Osteocyte (in vitro differentiated cells): ENCODE results near the gene KDM4C. TPM values are rescaled to one million over a fixed set of nuclear protein-coding genes. Genes with fewer than 3 reads are reported as not detected.

ENCODE experiments used
- DNase-seq: peaks from one replicate; pipeline ENCODE4 v3.0.0; 2021; ENCODE audit warnings: mixed read lengths; ENCODE audit not compliant: unreplicated experiment; ENCODE audit errors: extremely low spot score
- H3K27ac Mint-ChIP-seq: one replicate; pipeline ENCODE4 v1.8.0; 2021; ENCODE audit warnings: mild to moderate bottlenecking, mixed read lengths; ENCODE audit not compliant: unreplicated experiment
- H3K27me3 Mint-ChIP-seq: one replicate; pipeline ENCODE4 v1.8.0; 2021; ENCODE audit warnings: mixed read lengths; ENCODE audit not compliant: unreplicated experiment
- H3K36me3 Mint-ChIP-seq: one replicate; pipeline ENCODE4 v1.8.0; 2021; ENCODE audit warnings: mixed read lengths; ENCODE audit not compliant: unreplicated experiment
- H3K4me1 Mint-ChIP-seq: one replicate; pipeline ENCODE4 v1.8.0; 2021; ENCODE audit warnings: mixed read lengths; ENCODE audit not compliant: unreplicated experiment
- H3K4me3 Mint-ChIP-seq: one replicate; pipeline ENCODE4 v1.8.0; 2021; ENCODE audit warnings: mild to moderate bottlenecking, moderate library complexity, mixed read lengths; ENCODE audit not compliant: unreplicated experiment
- H3K9me3 Mint-ChIP-seq: one replicate; pipeline ENCODE4 v1.8.0; 2021; ENCODE audit warnings: mixed read lengths; ENCODE audit not compliant: unreplicated experiment
- CTCF ChIP-seq: fragments of 200-600 bp; sonication (generic); IDR thresholded peaks from 2 replicates; pipeline ENCODE4 v1.5.0; 2021; ENCODE audit warnings: antibody characterized with exemption, mild to moderate bottlenecking, moderate library complexity
- total RNA-seq: library from RNA; stranded (reverse); gene quantifications from 2 replicates; pipeline ENCODE4 v1.2.1, GENCODE V29; 2021

KDM4C gene
- total RNA-seq, 1 donor from 2014 or later = 25.3 TPM

- H3K4me3 Mint-ChIP-seq = no peak overlapping the region
- H3K4me1 Mint-ChIP-seq = peaks cover 17% of the 10 kb centered on the region
Observed at GRCh38 chr9:7093040-7093439, 335.3 kb downstream of the KDM4C start.

GRCh38 chr9:7094052-7094451 lies 336.3 kb downstream of the KDM4C start:
- Mint-ChIP-seq H3K27me3 (no peaks in the 10 kb centered on the region), H3K9me3 (no peaks in the 10 kb centered on the region), H3K4me1 (peaks cover 13% of the 10 kb centered on the region), H3K36me3 (no peaks in the 10 kb centered on the region), H3K27ac (no peak overlapping the region), H3K4me3 (no peak overlapping the region)
- no peak for DNase-seq
- peak; percentile 47 for TF ChIP-seq CTCF

More at GRCh38 chr9:7093040-7093439, 335.3 kb downstream of the KDM4C start:
- Mint-ChIP-seq H3K9me3 (no peaks in the 10 kb centered on the region), H3K36me3 (no peaks in the 10 kb centered on the region), H3K27me3 (no peaks in the 10 kb centered on the region), H3K27ac (no peak overlapping the region)
- TF ChIP-seq CTCF = no peak
- no peak for DNase-seq

- H3K27me3 Mint-ChIP-seq = no peaks in the 10 kb centered on the region
- no peaks in the 10 kb centered on the region for H3K9me3 Mint-ChIP-seq
- TF ChIP-seq CTCF = no peak
- DNase-seq = no peak
- H3K4me1 Mint-ChIP-seq = peaks cover 8% of the 10 kb centered on the region
- no peak overlapping the region for H3K4me3 Mint-ChIP-seq
- no peaks in the 10 kb centered on the region for H3K36me3 Mint-ChIP-seq
- H3K27ac Mint-ChIP-seq = no peak overlapping the region
Observed at GRCh38 chr9:7094576-7094975, 336.8 kb downstream of the KDM4C start.

DNA sequence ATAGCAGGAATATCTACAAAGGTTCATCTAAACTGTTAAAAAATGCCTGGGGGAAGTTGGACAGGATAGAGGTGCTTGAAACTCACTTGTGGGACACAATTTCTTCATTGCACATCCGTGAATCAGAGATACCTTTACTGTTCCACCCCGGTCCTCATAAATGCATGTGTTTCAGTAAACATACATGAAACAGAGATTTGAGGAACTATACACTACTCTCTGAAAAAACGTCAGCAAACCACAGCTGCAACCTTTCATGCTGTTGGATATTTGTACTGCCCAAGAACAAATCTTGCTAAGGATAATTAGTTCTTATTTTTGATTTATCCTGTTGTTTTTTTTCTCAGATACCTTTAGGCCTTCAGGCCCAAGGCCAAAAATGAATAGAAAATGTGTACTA lies 337.3 kb downstream of the KDM4C start:
- Mint-ChIP-seq H3K36me3 (no peaks in the 10 kb centered on the region), H3K27me3 (no peaks in the 10 kb centered on the region), H3K27ac (no peak overlapping the region), H3K4me3 (no peak overlapping the region), H3K9me3 (no peaks in the 10 kb centered on the region), H3K4me1 (peaks cover 4% of the 10 kb centered on the region)
- DNase-seq = no peak
- no peak for TF ChIP-seq CTCF

- no peak overlapping the region for H3K27ac Mint-ChIP-seq
- no peak for DNase-seq
- no peak overlapping the region for H3K4me3 Mint-ChIP-seq
- H3K27me3 Mint-ChIP-seq = no peaks in the 10 kb centered on the region
- H3K4me1 Mint-ChIP-seq = peaks cover 2% of the 10 kb centered on the region
- H3K36me3 Mint-ChIP-seq = no peaks in the 10 kb centered on the region
- H3K9me3 Mint-ChIP-seq = no peaks in the 10 kb centered on the region
- no peak for TF ChIP-seq CTCF
Observed at GRCh38 chr9:7097040-7097715, 339.4 kb downstream of the KDM4C start.
